Stimulated activated CD4-positive, alpha-beta T cell treated with anti-CD3 and anti-CD28 coated beads, Interleukin-4, amount 100 ng/mL, for 24 hours (primary cell): ENCODE measurements around the gene CCT7.

ENCODE experiments used
- DNase-seq: peaks from one replicate; pipeline ENCODE4 v3.0.0-alpha.2; 2020

Gene CCT7

GRCh38 chr2:73297151-73297559 is 63.0 kb downstream of the CCT7 start:
- no peak for DNase-seq

DNA sequence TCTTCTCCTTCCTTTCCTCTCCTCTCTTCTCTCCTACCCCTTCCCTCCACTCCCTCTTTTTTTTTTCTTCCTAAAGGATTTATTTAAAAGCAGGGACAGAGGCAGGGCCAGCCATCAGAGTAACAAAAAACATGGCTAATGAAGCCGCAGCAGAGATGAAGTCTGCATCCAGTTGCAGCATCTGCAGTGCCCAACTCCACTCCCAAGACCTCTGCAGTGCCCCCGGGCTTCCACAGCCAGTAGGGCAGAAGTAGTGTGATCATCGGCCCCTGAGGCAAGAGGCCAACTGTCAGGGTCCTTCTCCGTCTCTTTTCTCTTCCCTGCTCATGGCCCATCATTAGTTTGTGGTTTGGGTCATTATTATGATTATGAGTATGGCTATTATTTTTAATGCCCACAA is 63.5 kb downstream of the CCT7 start:
- DNase-seq: no peak

DNA sequence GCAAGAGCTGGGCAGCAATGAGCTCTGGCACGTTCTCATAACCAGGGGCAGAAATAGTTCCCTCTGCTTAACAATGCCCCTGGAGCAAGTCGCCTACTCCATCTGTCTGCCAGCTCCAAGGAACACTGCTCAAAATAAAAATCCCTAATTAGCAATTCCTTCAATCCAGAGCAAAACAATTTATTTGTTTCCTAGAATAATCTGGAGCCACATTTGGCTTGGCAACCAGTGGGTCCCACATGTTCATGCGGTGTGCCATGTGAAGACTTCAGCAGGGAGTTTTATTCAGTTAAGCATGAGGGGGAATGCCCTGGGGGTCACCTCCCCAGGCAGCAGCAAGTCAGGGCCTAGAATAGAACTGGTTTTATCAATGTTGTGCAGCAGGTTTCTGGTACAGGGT is 66.8 kb downstream of the CCT7 start:
- no peak for DNase-seq

DNA sequence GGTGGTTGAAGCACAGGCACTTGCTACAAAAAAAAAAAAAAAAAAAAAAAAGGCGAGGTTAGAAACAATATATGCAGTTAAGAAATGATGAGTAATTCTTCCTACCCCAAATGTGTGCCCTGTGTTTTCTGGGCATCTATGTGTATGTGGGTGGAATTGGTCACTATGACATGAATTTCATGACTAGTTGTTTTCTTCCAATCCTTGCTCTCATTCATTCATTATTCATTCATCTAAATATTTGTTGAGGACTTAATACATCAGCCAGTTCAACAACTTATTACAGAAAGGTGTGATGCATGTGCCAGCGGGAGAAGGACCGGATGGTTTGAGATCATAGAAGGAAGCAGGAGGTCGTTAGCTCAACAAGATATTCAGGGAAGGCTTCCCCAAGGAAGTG is 67.5 kb downstream of the CCT7 start:
- DNase-seq: no peak
